Transverse colon (tissue), 4 donors: Measurements from ENCODE around the gene HIP1. TPM values are rescaled to one million over a fixed set of nuclear protein-coding genes. Genes with fewer than 3 reads are reported as not detected.
"Not testable (repeated sequence)": the region's sequence is repeated elsewhere in the genome, so short reads cannot be mapped to it uniquely, and the experiment has no call there.

Source experiments
- DNase-seq: peaks from one replicate; pipeline ENCODE4 v3.0.0-alpha.2; 2019
- H3K27ac ChIP-seq, 4 donors: fragments of 200-600 bp; sonication (generic); 2 replicates each; pipeline ENCODE4 v1.5.1; 2016 to 2018; ENCODE audit warnings: inconsistent platforms in 4 of 4
- H3K27me3 ChIP-seq: fragments of 200-600 bp; sonication (generic); 2 replicates; pipeline ENCODE4 v1.5.1; 2017; ENCODE audit warnings: inconsistent platforms
- H3K36me3 ChIP-seq, 4 donors: fragments of 200-600 bp; sonication (generic); 2 replicates each; pipeline ENCODE4 v1.5.1; 2017 to 2019; ENCODE audit warnings: inconsistent platforms in 4 of 4
- H3K4me1 ChIP-seq, 4 donors: fragments of 200-600 bp; sonication (generic); 2 replicates each; pipeline ENCODE4 v1.5.1; 2017 to 2020; ENCODE audit warnings: inconsistent platforms in 4 of 4
- H3K4me3 ChIP-seq, 4 donors: fragments of 200-600 bp; sonication (generic); 1 replicate in 1 of 4; 2 replicates in 3 of 4; pipeline versions ENCODE4 v1.5.1 to v1.6.1; 2017 to 2019; ENCODE audit warnings: inconsistent platforms in 4 of 4
- H3K9me3 ChIP-seq, 2 donors: fragments of 200-600 bp; sonication (generic); 2 replicates each; pipeline ENCODE4 v1.5.1; 2017 to 2019; ENCODE audit warnings: inconsistent platforms in 2 of 2
- EP300 ChIP-seq: sonication (generic); formaldehyde crosslinking; IDR thresholded peaks from one replicate; pipeline ENCODE4 v1.6.1; 2017; ENCODE audit warnings: antibody characterized with exemption, low read depth
- POLR2A ChIP-seq: fragments of 450-650 bp; IDR thresholded peaks from one replicate; pipeline ENCODE4 v1.6.1; 2016; ENCODE audit warnings: antibody characterized with exemption, mild to moderate bottlenecking, moderate library complexity
- POLR2AphosphoS5 ChIP-seq, 3 donors: sonication (generic); formaldehyde crosslinking; IDR thresholded peaks; one replicate each; pipeline ENCODE4 v1.6.1; 2016; ENCODE audit warnings: antibody characterized with exemption in 3 of 3
- WGBS, 2 donors: methylation state at CpG; one replicate each; pipeline ENCODE4 v1.1.5; 2018; ENCODE audit warnings: low coverage in 1 of 2; 5-methylcytosine and 5-hydroxymethylcytosine counted together
- in situ Hi-C, 4 donors: fragments of 200-750 bp; cut with MboI; loops; one replicate each; pipeline versions ENCODE4 v1.15.0 to v1.15.1; 2017; ENCODE audit warnings: low sequenced_read_pairs in 3 of 4, low pct_ligation_motif_present in 1 of 4, low pct_unique_long_range_greater_than_20kb in 1 of 4
- intact Hi-C: fragments of 100-400 bp; cut with DNase I; formaldehyde crosslinking; loops from one replicate; pipeline ENCODE4 v1.15.1; 2023; ENCODE audit warnings: low total_unique reads
- total RNA-seq, 4 donors: library from RNA; depleted of rRNA; stranded (reverse); fragments of >200 nt; gene quantifications; one replicate each; pipeline ENCODE4 v1.1.0, GENCODE V29; 2016
- TF ChIP-seq, protein P1 (sequence below), 5 experiments: fragments of 200-600 bp in 3 of 5; fragments of 450-650 bp in 2 of 5; sonication (generic) in 3 of 5; IDR thresholded peaks; 1 replicate in 2 of 5; 2 replicates in 3 of 5; pipeline ENCODE4 v1.5.1; 2016 to 2017; ENCODE audit warnings: antibody characterized with exemption in 5 of 5, inconsistent platforms in 3 of 5, mild to moderate bottlenecking in 2 of 5, moderate library complexity in 1 of 5

Gene HIP1
- total RNA-seq, 4 donors from 2014 or later: 3.7 to 20.1 (median 4.7) TPM

GRCh38 chr7:75762350-75762917, 23.7 kb upstream of the HIP1 start:
- TF ChIP-seq EP300: no peak
- TF ChIP-seq POLR2AphosphoS5 (IDR thresholded peaks at IDR 0.05): no peak
- TF ChIP-seq, protein P1, sequence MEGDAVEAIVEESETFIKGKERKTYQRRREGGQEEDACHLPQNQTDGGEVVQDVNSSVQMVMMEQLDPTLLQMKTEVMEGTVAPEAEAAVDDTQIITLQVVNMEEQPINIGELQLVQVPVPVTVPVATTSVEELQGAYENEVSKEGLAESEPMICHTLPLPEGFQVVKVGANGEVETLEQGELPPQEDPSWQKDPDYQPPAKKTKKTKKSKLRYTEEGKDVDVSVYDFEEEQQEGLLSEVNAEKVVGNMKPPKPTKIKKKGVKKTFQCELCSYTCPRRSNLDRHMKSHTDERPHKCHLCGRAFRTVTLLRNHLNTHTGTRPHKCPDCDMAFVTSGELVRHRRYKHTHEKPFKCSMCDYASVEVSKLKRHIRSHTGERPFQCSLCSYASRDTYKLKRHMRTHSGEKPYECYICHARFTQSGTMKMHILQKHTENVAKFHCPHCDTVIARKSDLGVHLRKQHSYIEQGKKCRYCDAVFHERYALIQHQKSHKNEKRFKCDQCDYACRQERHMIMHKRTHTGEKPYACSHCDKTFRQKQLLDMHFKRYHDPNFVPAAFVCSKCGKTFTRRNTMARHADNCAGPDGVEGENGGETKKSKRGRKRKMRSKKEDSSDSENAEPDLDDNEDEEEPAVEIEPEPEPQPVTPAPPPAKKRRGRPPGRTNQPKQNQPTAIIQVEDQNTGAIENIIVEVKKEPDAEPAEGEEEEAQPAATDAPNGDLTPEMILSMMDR (IDR thresholded peaks at IDR 0.05): peak; percentile 66 to 82 (median 74)
- TF ChIP-seq POLR2A: no peak
- intact Hi-C loops (no loop called here), in situ Hi-C loops (loop anchor here in 2 of 4 donors (25.0 kb wide), 2 partner anchors 225 to 700 kb away; partner anchors contain the start of gene RCC1L (in 1 of the 2))
- H3K36me3 ChIP-seq: no peaks in the 10 kb centered on the region
- no peak overlapping the region for H3K4me3 ChIP-seq
- H3K27me3 ChIP-seq: no peaks in the 10 kb centered on the region
- no peaks in the 10 kb centered on the region for H3K9me3 ChIP-seq
- DNase-seq: no peak
- H3K27ac ChIP-seq: no peak overlapping the region
- WGBS, 2 donors: 6 to 14% methylated on average over 2 of the region's 2 CpGs
- H3K4me1 ChIP-seq: peaks cover 0 to 3% (median 0%) of the 10 kb centered on the region in 4 donors

- DNase-seq, H3K27ac ChIP-seq, H3K4me1 ChIP-seq, H3K4me3 ChIP-seq, H3K27me3 ChIP-seq, H3K9me3 ChIP-seq, H3K36me3 ChIP-seq, intact Hi-C loops: not testable (repeated sequence)
- in situ Hi-C loops: loop anchor here in 2 of 4 donors (25.0 kb wide), 2 partner anchors 224 to 700 kb away; partner anchors contain the start of gene RCC1L (in 1 of the 2)
- 50 to 80% methylated on average over 2 to 3 of the region's 3 CpGs for WGBS, 2 donors
Observed at GRCh38 chr7:75761801-75762200, 23.1 kb upstream of the HIP1 start.

DNA sequence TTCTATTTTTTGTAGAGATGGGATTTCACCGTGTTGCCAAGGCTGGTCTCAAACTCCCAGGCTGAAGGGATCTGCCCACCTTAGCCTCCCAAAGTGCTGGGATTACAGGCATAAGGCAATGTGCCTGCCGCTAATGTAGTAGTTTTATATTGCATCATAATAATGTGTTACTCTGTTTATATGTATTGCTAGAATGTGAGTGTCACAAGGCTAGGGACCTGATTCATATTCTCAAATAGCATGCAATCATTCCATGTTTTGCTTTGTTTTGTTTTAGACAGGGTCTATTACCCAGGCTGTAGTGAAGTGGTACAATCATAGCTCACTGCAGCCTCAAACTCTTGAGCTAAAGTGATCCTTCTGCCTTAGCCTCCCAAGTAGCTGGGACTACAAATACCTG, 19.8 kb upstream of the HIP1 start:
- TF ChIP-seq, protein P1 (IDR thresholded peaks at IDR 0.05): no peak
- TF ChIP-seq EP300 (no peak), POLR2AphosphoS5 (IDR thresholded peaks at IDR 0.05) (no peak), POLR2A (no peak)
- Histone ChIP-seq H3K36me3 (no peaks in the 10 kb centered on the region), H3K27ac (no peak overlapping the region), H3K9me3 (no peaks in the 10 kb centered on the region), H3K27me3 (no peaks in the 10 kb centered on the region), H3K4me3 (no peak overlapping the region), H3K4me1 (peaks cover 0 to 3% (median 0%) of the 10 kb centered on the region in 4 donors)
- DNase-seq: no peak
- in situ Hi-C loops (loop anchor here in 3 of 4 donors (10.0 to 25.0 kb wide), 3 partner anchors 221 to 696 kb away; partner anchors contain the start of gene RCC1L (in 1 of the 3)), intact Hi-C loops (no loop called here)
- 68 to 100% methylated on average over 1 to 2 of the region's 2 CpGs for whole genome bisulfite sequencing, 2 donors

DNA sequence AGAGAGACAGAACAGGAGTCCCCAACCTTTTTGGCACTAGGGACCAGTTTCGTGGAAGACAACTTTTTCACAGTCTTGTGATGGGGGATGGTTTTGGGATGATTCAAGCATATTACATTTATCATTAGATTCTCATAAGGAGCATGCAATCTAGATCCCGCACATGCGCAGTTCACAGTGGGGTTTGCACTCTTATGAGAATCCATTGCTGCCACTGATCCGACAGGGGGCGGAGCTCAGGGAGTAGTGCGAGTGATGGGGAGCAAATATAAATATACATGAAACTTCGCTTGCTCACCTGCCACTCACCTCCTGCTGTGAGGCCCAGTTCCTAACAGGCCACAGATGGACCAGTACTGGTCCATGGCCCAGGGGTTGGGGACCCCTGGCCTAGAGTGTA, 19.1 kb upstream of the HIP1 start:
- in situ Hi-C loops: loop anchor here in 3 of 4 donors (10.0 to 25.0 kb wide), 3 partner anchors 221 to 696 kb away; partner anchors contain the start of gene RCC1L (in 1 of the 3)
- H3K4me1 ChIP-seq: peaks cover 0 to 3% (median 0%) of the 10 kb centered on the region in 4 donors
- intact Hi-C loops: no loop called here

More for the DNA sequence above, 19.1 kb upstream of the HIP1 start:
- H3K36me3 ChIP-seq: no peaks in the 10 kb centered on the region
- no peak overlapping the region for H3K27ac ChIP-seq
- no peaks in the 10 kb centered on the region for H3K27me3 ChIP-seq
- no peak for DNase-seq
- WGBS, 2 donors: 50 to 94% methylated on average over 1 to 7 of the region's 7 CpGs
- no peaks in the 10 kb centered on the region for H3K9me3 ChIP-seq
- no peak overlapping the region for H3K4me3 ChIP-seq
- TF ChIP-seq EP300 (no peak), POLR2AphosphoS5 (IDR thresholded peaks at IDR 0.05) (no peak), POLR2A (no peak)
- TF ChIP-seq, protein P1 (IDR thresholded peaks at IDR 0.05): no peak
